ENCODE results near the gene ZNF786. TPM values are rescaled to one million over a fixed set of nuclear protein-coding genes. Genes with fewer than 3 reads are reported as not detected.

The ZNF786 gene
- total and polyA plus RNA-seq, 10 of the 15 experiments (the other 5 are each of a cell fraction or from before 2014, with no cell fraction given): 0.47 to 7.0 (median 4.2) TPM

GRCh38 chr7:149097088-149097487 is 6.6 kb upstream of the ZNF786 start (continued):
- TF ChIP-seq CUX1 (IDR thresholded peaks at IDR 0.05; ENCODE audit: insufficient replicate concordance, low read depth, low read length): no peak
- no peak for TF ChIP-seq RAD21 (IDR thresholded peaks at IDR 0.05; ENCODE audit: insufficient read depth, low read depth, low read length)
- no peak for TF ChIP-seq FOXM1 (IDR thresholded peaks at IDR 0.05; ENCODE audit: low read depth, low read length)
- TF ChIP-seq FOS (IDR thresholded peaks at IDR 0.05; ENCODE audit: borderline replicate concordance, extremely low read depth, insufficient read length): no peak
- no peak for TF ChIP-seq ZNF274 (IDR thresholded peaks at IDR 0.05; ENCODE audit: insufficient read depth, insufficient read length)
- TF ChIP-seq PKNOX1 (IDR thresholded peaks at IDR 0.05): no peak
- TF ChIP-seq ZBTB33 (IDR thresholded peaks at IDR 0.05): no peak
- TF ChIP-seq KLF5 (IDR thresholded peaks at IDR 0.05; ENCODE audit: partially characterized antibody): no peak
